B cell (primary cell): ENCODE results near the gene LAMTOR3. TPM values are rescaled to one million over a fixed set of nuclear protein-coding genes. Genes with fewer than 3 reads are reported as not detected.

Experiments
- ATAC-seq: fragments of 200-7000 bp; cut with Tn5 transposase; one replicate; pipeline ENCODE4 v1.10.0; 2021; ENCODE audit warnings: low read depth, mild to moderate bottlenecking, moderate number of reproducible peaks, moderate library complexity
- CTCF ChIA-PET: fragments of 350-600 bp; sonication (Branson Sonifier 250); formaldehyde crosslinking; loops from one replicate; lab custom pipeline; 2021; ENCODE audit warnings: antibody characterized with exemption, inconsistent platforms; lab: Charles Lee
- POLR2A ChIA-PET: fragments of 350-600 bp; sonication (Branson Sonifier 250); formaldehyde crosslinking; loops from one replicate; lab custom pipeline; 2021; ENCODE audit warnings: antibody characterized with exemption; lab: Charles Lee
- DNase-seq: peaks from one replicate; pipeline ENCODE4 v3.0.0; 2013
- H2AFZ ChIP-seq: 2 replicates; pipeline ENCODE4 v1.6.1; 2012; ENCODE audit warnings: mild to moderate bottlenecking, low read depth, low read length; ENCODE audit not compliant: insufficient read depth, poor library complexity, severe bottlenecking
- H3K27ac ChIP-seq, 2 donors: 1 replicate in 1 of 2; 2 replicates in 1 of 2; pipeline ENCODE4 v1.5.1; 2012 to 2013; ENCODE audit warnings: low read length in 2 of 2, mild to moderate bottlenecking in 2 of 2, moderate library complexity in 1 of 2
- H3K27me3 ChIP-seq, 4 experiments: fragments of 200-600 bp in 1 of 4; sonication (generic) in 1 of 4; replicated peaks in 1 of 4; 1 replicate in 2 of 4; 2 replicates in 2 of 4; pipeline versions ENCODE4 v1.6.1 to v1.7.0; 2013 to 2016; ENCODE audit warnings: low read length in 3 of 4, mild to moderate bottlenecking in 2 of 4, mixed read lengths in 1 of 4, moderate library complexity in 1 of 4; ENCODE audit not compliant: insufficient read depth in 4 of 4, control insufficient read depth in 3 of 4; ENCODE audit errors: control extremely low read depth in 1 of 4
- H3K36me3 ChIP-seq, 2 experiments: replicated peaks in 1 of 2; 1 replicate in 1 of 2; 2 replicates in 1 of 2; pipeline versions ENCODE4 v1.6.1 to v1.7.1; 2013; ENCODE audit warnings: low read length in 1 of 2; ENCODE audit not compliant: insufficient read depth in 2 of 2, control insufficient read depth in 1 of 2; ENCODE audit errors: control extremely low read depth in 1 of 2, extremely low read depth in 1 of 2
- H3K4me1 ChIP-seq, 2 donors: fragments of 200-600 bp in 1 of 2; sonication (generic) in 1 of 2; 1 replicate in 1 of 2; 2 replicates in 1 of 2; pipeline versions ENCODE4 v1.5.1 to v1.6.1; 2013 to 2017; ENCODE audit warnings: low read length in 2 of 2; ENCODE audit not compliant: control insufficient read depth in 2 of 2, insufficient read depth in 2 of 2
- H3K4me2 ChIP-seq: replicated peaks from 2 replicates; pipeline ENCODE3; 2012; ENCODE audit warnings: mild to moderate bottlenecking, low read depth, low read length; ENCODE audit not compliant: poor library complexity, severe bottlenecking
- H3K4me3 ChIP-seq, 5 experiments: fragments of 200-600 bp in 1 of 5; sonication (generic) in 1 of 5; 1 replicate in 3 of 5; 2 replicates in 2 of 5; pipeline versions ENCODE4 v1.5.1 to v1.7.0; 2011 to 2016; ENCODE audit warnings: low read length in 4 of 5, mild to moderate bottlenecking in 4 of 5, low read depth in 2 of 5, control low read depth in 1 of 5, moderate library complexity in 1 of 5; ENCODE audit not compliant: insufficient read depth in 1 of 5; ENCODE audit errors: control extremely low read depth in 1 of 5, extremely low read depth in 1 of 5
- H3K79me2 ChIP-seq: fragments of 200-600 bp; sonication (generic); one replicate; pipeline ENCODE4 v1.6.0; 2016; ENCODE audit warnings: low read length; ENCODE audit not compliant: control insufficient read depth, insufficient read depth
- H3K9ac ChIP-seq: fragments of 200-600 bp; sonication (generic); 2 replicates; pipeline ENCODE4 v1.6.1; 2017; ENCODE audit warnings: mild to moderate bottlenecking, low read length, moderate library complexity
- H3K9me3 ChIP-seq, 3 donors: one replicate each; pipeline versions ENCODE4 v1.6.1 to v1.7.1; 2013; ENCODE audit warnings: low read length in 2 of 3; ENCODE audit not compliant: control insufficient read depth in 2 of 3, insufficient read depth in 1 of 3; ENCODE audit errors: control extremely low read depth in 1 of 3
- H4K20me1 ChIP-seq: 2 replicates; pipeline ENCODE4 v1.6.0; 2012; ENCODE audit warnings: mild to moderate bottlenecking, low read length; ENCODE audit not compliant: insufficient read depth, control insufficient read depth, poor library complexity, severe bottlenecking
- H3K27ac Mint-ChIP-seq: one replicate; pipeline ENCODE4 v1.8.0; 2021; ENCODE audit warnings: mixed read lengths
- H3K27me3 Mint-ChIP-seq: one replicate; pipeline ENCODE4 v1.8.0; 2021; ENCODE audit warnings: mixed read lengths
- H3K4me1 Mint-ChIP-seq: one replicate; pipeline ENCODE4 v1.8.0; 2021; ENCODE audit warnings: mixed read lengths
- H3K4me3 Mint-ChIP-seq: one replicate; pipeline ENCODE4 v1.8.0; 2021; ENCODE audit warnings: mixed read lengths
- H3K9me3 Mint-ChIP-seq: one replicate; pipeline ENCODE4 v1.8.0; 2022; ENCODE audit warnings: mixed read lengths; ENCODE audit not compliant: insufficient read depth
- CTCF ChIP-seq: fragments of 200-600 bp; IDR thresholded peaks from one replicate; pipeline ENCODE4 v1.8.0; 2022; ENCODE audit warnings: antibody characterized with exemption, mild to moderate bottlenecking
- EZH2 ChIP-seq: IDR thresholded peaks from 2 replicates; pipeline ENCODE4 v1.6.1; 2012; ENCODE audit warnings: borderline replicate concordance, low read depth, mild to moderate bottlenecking, moderate library complexity, low read length; ENCODE audit not compliant: insufficient read depth, poor library complexity, severe bottlenecking
- WGBS: methylation state at CpG from one replicate; pipeline ENCODE4 v1.1.5; 2013; ENCODE audit warnings: missing lambda C conversion rate; ENCODE audit not compliant: insufficient coverage; 5-methylcytosine and 5-hydroxymethylcytosine counted together
- intact Hi-C: fragments of 100-400 bp; cut with micrococcal nuclease; formaldehyde crosslinking; loops from one replicate; pipeline ENCODE4 v1.10.0; 2022
- polyA plus RNA-seq: library from polyadenylated mRNA; depleted of rRNA; stranded (reverse); fragments of >200 nt; gene quantifications from 2 replicates; pipeline ENCODE4 v1.2.3, GENCODE V29; 2012
- total RNA-seq, 2 donors: library from RNA; stranded (reverse); fragments of 120-200 nt in 1 of 2; gene quantifications; 1 replicate in 1 of 2; 2 replicates in 1 of 2; pipeline versions ENCODE4 v1.2.3 to v1.2.4, GENCODE V29; 2013 to 2022

LAMTOR3 gene
- total and polyA plus RNA-seq, 2 donors (not counting 1 experiment from before 2014, with no cell fraction given) = 8.0 to 18.0 TPM

- Histone ChIP-seq H3K9ac (no peak overlapping the region), H3K36me3 (peaks cover 3 to 76% of the 10 kb centered on the region in 2 experiments), H3K4me1 (peaks cover 0 to 12% of the 10 kb centered on the region in 2 donors), H3K9me3 (no peaks in the 10 kb centered on the region), H3K27me3 (no peaks in the 10 kb centered on the region), H4K20me1 (peaks cover 85% of the 10 kb centered on the region), H3K4me3 (no peak overlapping the region), H3K27ac (no peak overlapping the region), H2AFZ (no peak overlapping the region), H3K4me2 (no peak overlapping the region), H3K79me2 (peaks cover 85% of the 10 kb centered on the region)
- intact Hi-C loops = loop anchor here (2.0 kb wide), 1 partner anchor 13 kb away; no protein-coding TSS in a partner anchor
- DNase-seq = no peak
- Mint-ChIP-seq H3K9me3 (no peaks in the 10 kb centered on the region), H3K4me3 (no peak overlapping the region), H3K4me1 (peaks cover 39% of the 10 kb centered on the region), H3K27ac (no peak overlapping the region), H3K27me3 (no peaks in the 10 kb centered on the region)
- ATAC-seq = no peak
- no peak for TF ChIP-seq EZH2
- TF ChIP-seq CTCF = no peak
- ChIA-PET CTCF (no interaction called here), POLR2A (interaction anchor here (0.6 kb wide), 1 partner anchor 15 kb away, joined by 3 read pairs; no protein-coding TSS in a partner anchor)
- no CpG with 5 or more reads among the region's 2 CpGs for WGBS
Measured at GRCh38 chr4:99835942-99836341, 58.3 kb downstream of the LAMTOR3 start.

GRCh38 chr4:99834569-99834968, 59.7 kb downstream of the LAMTOR3 start:
- Histone ChIP-seq H2AFZ (no peak overlapping the region), H3K4me2 (no peak overlapping the region), H4K20me1 (peaks cover 92% of the 10 kb centered on the region), H3K4me1 (peaks cover 0 to 15% of the 10 kb centered on the region in 2 donors), H3K79me2 (peaks cover 94% of the 10 kb centered on the region), H3K9ac (no peak overlapping the region), H3K36me3 (peaks cover 3 to 64% of the 10 kb centered on the region in 2 experiments), H3K27me3 (no peaks in the 10 kb centered on the region), H3K27ac (no peak overlapping the region), H3K9me3 (no peaks in the 10 kb centered on the region), H3K4me3 (no peak overlapping the region)
- no peak for TF ChIP-seq CTCF
- no peak for TF ChIP-seq EZH2
- ChIA-PET CTCF (no interaction called here), POLR2A (no interaction called here)
- DNase-seq (no peak), ATAC-seq (no peak)
- Mint-ChIP-seq H3K4me3 (no peak overlapping the region), H3K27me3 (no peaks in the 10 kb centered on the region), H3K27ac (no peak overlapping the region), H3K4me1 (peaks cover 43% of the 10 kb centered on the region), H3K9me3 (no peaks in the 10 kb centered on the region)
- 100% methylated on average over 4 of the region's 7 CpGs for WGBS
- intact Hi-C loops = no loop called here
